Psoas muscle (tissue), 8 donors: ENCODE measurements around the gene RPL31. TPM values are rescaled to one million over a fixed set of nuclear protein-coding genes. Genes with fewer than 3 reads are reported as not detected.

Experiments used
- ATAC-seq, 4 donors: fragments of 200-7000 bp; cut with Tn5 transposase; one replicate each; pipeline ENCODE4 v1.9.1; 2020; ENCODE audit warnings: moderate library complexity in 3 of 4, mild to moderate bottlenecking in 2 of 4
- DNase-seq, 2 donors: peaks; one replicate each; pipeline ENCODE4 v3.0.0-alpha.2; 2020
- H3K27ac ChIP-seq: fragments of 200-600 bp; one replicate; pipeline ENCODE4 v1.8.0; 2022
- H3K27me3 ChIP-seq, 3 donors: fragments of 200-600 bp in 1 of 3; one replicate each; pipeline versions ENCODE4 v1.6.1 to v1.8.0; 2013 to 2022; ENCODE audit warnings: low read length in 2 of 3, mild to moderate bottlenecking in 2 of 3, moderate library complexity in 1 of 3; ENCODE audit not compliant: insufficient read depth in 3 of 3
- H3K36me3 ChIP-seq, 2 donors: fragments of 200-600 bp in 1 of 2; one replicate each; pipeline versions ENCODE4 v1.6.1 to v1.8.0; 2013 to 2022; ENCODE audit warnings: low read depth in 1 of 2, mild to moderate bottlenecking in 1 of 2, moderate library complexity in 1 of 2; ENCODE audit not compliant: insufficient read depth in 1 of 2
- H3K4me1 ChIP-seq: fragments of 200-600 bp; one replicate; pipeline ENCODE4 v1.8.0; 2022
- H3K4me3 ChIP-seq: fragments of 200-600 bp; one replicate; pipeline ENCODE4 v1.8.0; 2022; ENCODE audit warnings: mild to moderate bottlenecking
- H3K9me3 ChIP-seq: fragments of 200-600 bp; one replicate; pipeline ENCODE4 v1.8.0; 2022
- WGBS, 3 donors: extraction: QIAGEN DNeasy Blood & Tissue Kit; methylation state at CpG; one replicate each; pipeline versions ENCODE4 v1.1.6 to v1.1.7; 2013; 5-methylcytosine and 5-hydroxymethylcytosine counted together
- intact Hi-C, 2 donors: fragments of 100-400 bp; cut with DNase I; formaldehyde crosslinking; loops; one replicate each; pipeline versions ENCODE4 v1.11.0 to v1.14.2; 2022
- long read RNA-seq, 2 donors: library from polyadenylated mRNA; unstranded; transcript quantifications; one replicate each; pipeline ENCODE4 v2.0.0, GENCODE V29; 2021
- polyA plus RNA-seq, 3 donors: library from polyadenylated mRNA; stranded (reverse); fragments of 200-250 nt; gene quantifications; one replicate each; pipeline ENCODE4 v1.2.3, GENCODE V29; 2013
- total RNA-seq, 4 donors: library from RNA; stranded (reverse); fragmentation: NEBNext Ultra II Directional in 2 of 4; extraction: Animal tissue kit (Norgen Biotek cat#: 25700) in 2 of 4; gene quantifications; one replicate each; pipeline versions ENCODE4 v1.2.1 to v1.2.4, GENCODE V29; 2021 to 2023
- TF ChIP-seq, protein P1 (sequence below): fragments of 200-600 bp; IDR thresholded peaks from one replicate; pipeline ENCODE4 v1.8.0; 2022; ENCODE audit warnings: antibody characterized with exemption
- donor health status: healthy with polysubstance abuse.
- donor health status: DM: no; HTN: no; CAD: no; lungs with moderate emphysema.
- donor health status: Bipolar disorder and iron deficiency.
- donor health status: healthy.
- donor health status: DM: yes; HTN: yes; CAD: no.
- donor health status: DM: no; HTN: no; CAD: no.
- donor health status: DM: no; HTN: no; CAD: no.
- donor health status: DM: yes; HTN: yes; CAD: no.

RPL31 gene
- total RNA-seq (1,000 to 10,000 TPM in 1 of 4 donors, 100 to 1,000 TPM in 3; 718 to 1,227 (median 793) TPM), polyA plus RNA-seq (1,000 to 10,000 TPM; 2,383 to 3,893 (median 2,730) TPM)
- long read RNA-seq, donor 1, transcript RPL31-201 (5 exons, 1,865 nt), result major isoform, 152 of 209 reads
- long read RNA-seq, donor 1, transcript RPL31-208 (4 exons, 825 nt), result minor isoform, 29 of 209 reads
- long read RNA-seq, donor 1, partial matches to known transcripts, result 24 of 209 reads
- long read RNA-seq, donor 1, other reads (novel, unspliced or antisense), result 2 of 209 reads
- long read RNA-seq, donor 2, transcript RPL31-201 (5 exons, 1,865 nt), result major isoform, 147 of 175 reads
- long read RNA-seq, donor 2, transcript RPL31-208 (4 exons, 825 nt), result minor isoform, 19 of 175 reads
- long read RNA-seq, donor 2, partial matches to known transcripts, result 1 of 175 reads
- long read RNA-seq, donor 2, other reads (novel, unspliced or antisense), result 5 of 175 reads

DNA sequence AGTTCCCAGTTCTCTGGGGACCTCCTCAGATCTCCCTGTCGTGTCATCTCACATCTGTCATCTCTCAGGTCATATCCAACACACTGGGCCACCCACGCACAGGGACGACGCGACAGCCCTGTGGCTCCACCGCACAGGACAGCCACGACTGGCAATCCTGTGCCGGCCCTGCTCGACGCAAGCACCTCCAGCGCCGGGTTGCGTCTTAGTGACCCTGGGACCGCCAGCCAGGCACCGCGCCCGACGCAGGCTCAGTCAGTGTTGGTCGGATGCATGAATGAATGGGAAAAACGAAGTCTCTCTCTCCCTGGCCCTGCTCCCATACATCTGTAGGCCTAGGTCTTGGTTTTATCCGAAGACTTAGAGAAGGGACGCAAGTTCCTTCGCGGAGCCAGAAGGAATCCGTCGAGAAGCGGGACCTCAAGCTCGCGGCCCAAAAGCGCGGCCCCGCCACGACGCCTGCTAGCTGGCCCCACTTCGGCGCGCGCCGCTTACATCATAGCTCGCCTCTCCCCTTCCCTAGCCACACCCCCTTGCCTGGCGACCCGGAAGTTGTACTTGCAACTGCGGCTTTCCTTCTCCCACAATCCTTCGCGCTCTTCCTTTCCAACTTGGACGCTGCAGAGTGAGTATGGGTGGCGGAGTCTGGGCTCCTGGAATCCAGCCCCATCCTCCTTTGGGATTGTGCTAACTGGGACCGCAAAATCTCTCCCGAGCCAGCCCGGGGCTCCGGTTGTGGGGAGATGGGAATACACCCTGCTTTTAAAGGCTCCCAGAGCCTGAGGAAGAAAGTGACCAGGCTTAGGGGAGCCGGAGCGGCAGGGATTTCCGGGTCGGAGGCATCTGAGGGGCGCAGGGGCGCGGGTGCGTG is at the start of gene RPL31:
Gene RPL31, plus strand, starts transcription at position 599 of the 871 bp plus-strand sequence. CDS start 413 bp downstream, outside the sequence.
- no peaks in the 10 kb centered on the region for H3K27me3 ChIP-seq
- peaks cover 8% of the 10 kb centered on the region for H3K4me1 ChIP-seq
- 6 to 7% (median 6%) methylated on average over 59 of the region's 59 CpGs for WGBS, 3 donors
- DNase-seq (peak; percentile 97 to 99), ATAC-seq (peak; percentile 91 to 96 (median 92))
- intact Hi-C loops, result no loop called here
- H3K9me3 ChIP-seq, result no peaks in the 10 kb centered on the region
- H3K4me3 ChIP-seq, result peak within 1 kb of the TSS; percentile 99
- H3K36me3 ChIP-seq, result peaks cover 13 to 43% of the 10 kb centered on the region in 2 donors
- H3K27ac ChIP-seq, result peak within 1 kb of the TSS; percentile 93
- TF ChIP-seq, protein P1, sequence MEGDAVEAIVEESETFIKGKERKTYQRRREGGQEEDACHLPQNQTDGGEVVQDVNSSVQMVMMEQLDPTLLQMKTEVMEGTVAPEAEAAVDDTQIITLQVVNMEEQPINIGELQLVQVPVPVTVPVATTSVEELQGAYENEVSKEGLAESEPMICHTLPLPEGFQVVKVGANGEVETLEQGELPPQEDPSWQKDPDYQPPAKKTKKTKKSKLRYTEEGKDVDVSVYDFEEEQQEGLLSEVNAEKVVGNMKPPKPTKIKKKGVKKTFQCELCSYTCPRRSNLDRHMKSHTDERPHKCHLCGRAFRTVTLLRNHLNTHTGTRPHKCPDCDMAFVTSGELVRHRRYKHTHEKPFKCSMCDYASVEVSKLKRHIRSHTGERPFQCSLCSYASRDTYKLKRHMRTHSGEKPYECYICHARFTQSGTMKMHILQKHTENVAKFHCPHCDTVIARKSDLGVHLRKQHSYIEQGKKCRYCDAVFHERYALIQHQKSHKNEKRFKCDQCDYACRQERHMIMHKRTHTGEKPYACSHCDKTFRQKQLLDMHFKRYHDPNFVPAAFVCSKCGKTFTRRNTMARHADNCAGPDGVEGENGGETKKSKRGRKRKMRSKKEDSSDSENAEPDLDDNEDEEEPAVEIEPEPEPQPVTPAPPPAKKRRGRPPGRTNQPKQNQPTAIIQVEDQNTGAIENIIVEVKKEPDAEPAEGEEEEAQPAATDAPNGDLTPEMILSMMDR, result no peak

DNA sequence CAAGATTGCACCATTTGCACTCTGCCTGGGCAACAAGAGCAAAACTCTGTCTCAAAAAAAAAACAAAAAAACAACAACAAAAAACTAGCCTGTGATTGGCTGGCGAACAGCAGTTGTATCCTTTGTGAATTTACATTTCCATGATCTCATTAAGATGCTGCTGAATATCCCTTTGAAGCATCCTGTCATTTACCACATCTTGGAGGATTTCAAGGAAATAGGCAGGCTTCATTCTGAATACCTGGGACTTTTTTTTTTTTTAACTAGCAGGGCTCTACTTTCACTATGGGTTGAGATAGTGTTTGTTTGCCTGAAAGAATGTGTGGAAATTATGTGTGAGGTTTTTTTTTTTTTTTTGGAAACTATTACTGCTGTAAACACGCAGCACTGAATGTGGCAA is 49.6 kb upstream of the RPL31 start:
- intact Hi-C loops, result loop anchor here in 1 of 2 donors (10.0 kb wide), 1 partner anchor 138 kb away; no protein-coding TSS in a partner anchor
- DNase-seq (no peak), ATAC-seq (no peak)
- Histone ChIP-seq H3K9me3 (no peaks in the 10 kb centered on the region), H3K27me3 (no peaks in the 10 kb centered on the region), H3K4me3 (no peak overlapping the region), H3K4me1 (no peaks in the 10 kb centered on the region), H3K36me3 (peaks cover 0 to 13% of the 10 kb centered on the region in 2 donors), H3K27ac (no peak overlapping the region)
- 93 to 98% (median 97%) methylated on average over 2 of the region's 2 CpGs for WGBS, 3 donors
- TF ChIP-seq, protein P1, result no peak

DNA sequence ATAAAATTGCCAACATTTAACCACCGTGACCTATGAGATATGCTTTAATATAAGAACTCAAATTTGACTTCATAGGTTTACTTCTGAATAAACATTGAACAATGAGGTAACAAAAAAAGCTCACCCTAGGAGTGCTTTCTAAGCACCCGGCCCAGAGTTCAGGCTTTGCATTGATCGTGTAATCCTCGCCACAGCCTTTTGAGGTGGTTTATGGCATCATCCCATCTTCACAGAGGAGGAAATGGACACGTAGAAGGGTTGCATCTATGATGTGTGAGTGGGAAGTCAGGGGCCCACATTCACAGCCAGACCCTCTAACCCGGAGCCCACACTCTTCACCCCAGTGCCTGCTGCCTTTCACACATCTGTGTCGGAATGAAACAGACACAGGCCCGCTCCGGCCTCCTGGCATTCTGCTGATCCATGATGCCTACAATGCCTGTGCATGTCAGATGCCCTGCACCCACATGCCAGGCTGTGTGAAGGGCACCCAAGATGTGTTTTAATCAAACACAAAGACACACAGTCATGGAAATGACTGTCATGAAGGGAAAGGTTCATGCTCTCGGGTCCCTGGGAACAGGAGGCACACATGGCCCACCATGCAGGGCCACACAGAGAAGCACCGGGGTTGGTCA is 48.6 kb upstream of the RPL31 start:
- H3K4me1 ChIP-seq, result peaks cover 6% of the 10 kb centered on the region
- H3K27ac ChIP-seq, result no peak overlapping the region
- TF ChIP-seq, protein P1, result no peak
- ATAC-seq, result no peak
- H3K36me3 ChIP-seq, result peaks cover 0 to 12% of the 10 kb centered on the region in 2 donors
- intact Hi-C loops, result loop anchor here in 1 of 2 donors (10.0 kb wide), 1 partner anchor 139 kb away; no protein-coding TSS in a partner anchor
- no peaks in the 10 kb centered on the region for H3K9me3 ChIP-seq
- DNase-seq, result no peak
- 88 to 95% (median 92%) methylated on average over 11 of the region's 11 CpGs for WGBS, 3 donors
- H3K27me3 ChIP-seq, result no peaks in the 10 kb centered on the region
- H3K4me3 ChIP-seq, result no peak overlapping the region

DNA sequence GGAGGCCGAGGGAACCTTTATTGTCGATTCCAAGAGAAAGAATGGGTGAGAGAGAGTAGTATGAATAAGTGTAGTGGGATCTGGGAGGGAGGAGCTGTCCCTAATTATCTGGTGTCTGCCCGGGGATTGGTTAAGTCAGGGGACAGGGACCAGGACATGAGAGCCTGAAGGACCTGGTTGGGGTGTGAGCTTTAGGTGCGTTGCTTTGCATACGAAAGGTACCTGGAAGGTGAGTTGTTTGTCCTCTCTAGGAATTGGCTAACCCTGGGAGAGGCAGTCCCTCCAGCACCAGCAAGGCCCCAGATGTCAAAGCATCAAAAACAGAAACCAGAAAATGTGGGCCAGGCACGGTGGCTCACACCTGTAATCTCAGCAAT is 48.1 kb upstream of the RPL31 start:
- H3K27ac ChIP-seq, result no peak overlapping the region
- no peak overlapping the region for H3K4me3 ChIP-seq
- DNase-seq (no peak), ATAC-seq (no peak)
- peaks cover 7% of the 10 kb centered on the region for H3K4me1 ChIP-seq
- no peaks in the 10 kb centered on the region for H3K9me3 ChIP-seq
- TF ChIP-seq, protein P1, result no peak
- 75 to 93% (median 81%) methylated on average over 6 of the region's 6 CpGs for WGBS, 3 donors
- H3K36me3 ChIP-seq, result peaks cover 0 to 7% of the 10 kb centered on the region in 2 donors
- intact Hi-C loops, result loop anchor here in 1 of 2 donors (10.0 kb wide), 1 partner anchor 139 kb away; no protein-coding TSS in a partner anchor
- no peaks in the 10 kb centered on the region for H3K27me3 ChIP-seq
